Rectal smooth muscle tissue (tissue), 1 donor: Measurements from ENCODE around the gene PARD3.

Experiments
- H3K27ac ChIP-seq: one replicate; pipeline ENCODE4 v1.7.0; 2013; ENCODE audit warnings: low read depth, low read length, inconsistent platforms
- H3K27me3 ChIP-seq: one replicate; pipeline ENCODE4 v1.7.0; 2013; ENCODE audit warnings: low read length; ENCODE audit not compliant: control insufficient read depth, insufficient read depth
- H3K36me3 ChIP-seq: one replicate; pipeline ENCODE4 v1.7.0; 2013; ENCODE audit warnings: low read length; ENCODE audit not compliant: control insufficient read depth, insufficient read depth
- H3K4me1 ChIP-seq: one replicate; pipeline ENCODE4 v1.7.0; 2013; ENCODE audit warnings: low read length; ENCODE audit not compliant: control insufficient read depth, insufficient read depth
- H3K4me3 ChIP-seq: one replicate; pipeline ENCODE4 v1.7.0; 2013; ENCODE audit warnings: low read length
- H3K9ac ChIP-seq: one replicate; pipeline ENCODE4 v1.7.0; 2013; ENCODE audit warnings: low read length

The PARD3 gene

DNA sequence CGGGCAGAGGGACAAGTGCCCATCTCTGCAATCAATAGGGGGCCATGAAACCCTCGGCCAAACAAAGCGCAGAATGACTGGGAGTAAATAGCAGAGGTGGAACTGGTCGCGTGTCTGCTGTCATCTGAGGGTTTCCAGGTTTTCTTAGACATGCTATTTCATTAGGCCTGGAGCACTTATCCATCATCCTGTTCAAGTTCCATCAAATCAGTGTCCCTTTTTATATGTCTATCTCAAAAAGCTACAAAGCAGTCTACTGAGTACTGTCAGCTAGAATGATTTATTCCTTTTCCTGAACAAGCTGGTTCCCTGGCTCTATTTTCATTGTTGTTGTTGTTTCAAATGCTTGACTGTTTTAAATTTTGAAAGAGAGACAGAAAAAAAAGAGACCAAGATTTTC is 590.5 kb downstream of the PARD3 start:
- Histone ChIP-seq H3K27me3 (no peaks in the 10 kb centered on the region), H3K4me3 (no peak overlapping the region), H3K4me1 (no peaks in the 10 kb centered on the region), H3K9ac (no peak overlapping the region), H3K27ac (no peak overlapping the region), H3K36me3 (no peaks in the 10 kb centered on the region)

GRCh38 chr10:34223658-34224057 is 591.4 kb downstream of the PARD3 start:
- Histone ChIP-seq H3K27me3 (no peaks in the 10 kb centered on the region), H3K4me3 (no peak overlapping the region), H3K27ac (no peak overlapping the region), H3K4me1 (no peaks in the 10 kb centered on the region), H3K9ac (no peak overlapping the region), H3K36me3 (no peaks in the 10 kb centered on the region)

GRCh38 chr10:34222359-34222758 is 592.7 kb downstream of the PARD3 start:
- no peak overlapping the region for H3K27ac ChIP-seq
- no peak overlapping the region for H3K4me3 ChIP-seq
- H3K9ac ChIP-seq: no peak overlapping the region
- H3K27me3 ChIP-seq: no peaks in the 10 kb centered on the region
- H3K4me1 ChIP-seq: no peaks in the 10 kb centered on the region
- H3K36me3 ChIP-seq: no peaks in the 10 kb centered on the region

DNA sequence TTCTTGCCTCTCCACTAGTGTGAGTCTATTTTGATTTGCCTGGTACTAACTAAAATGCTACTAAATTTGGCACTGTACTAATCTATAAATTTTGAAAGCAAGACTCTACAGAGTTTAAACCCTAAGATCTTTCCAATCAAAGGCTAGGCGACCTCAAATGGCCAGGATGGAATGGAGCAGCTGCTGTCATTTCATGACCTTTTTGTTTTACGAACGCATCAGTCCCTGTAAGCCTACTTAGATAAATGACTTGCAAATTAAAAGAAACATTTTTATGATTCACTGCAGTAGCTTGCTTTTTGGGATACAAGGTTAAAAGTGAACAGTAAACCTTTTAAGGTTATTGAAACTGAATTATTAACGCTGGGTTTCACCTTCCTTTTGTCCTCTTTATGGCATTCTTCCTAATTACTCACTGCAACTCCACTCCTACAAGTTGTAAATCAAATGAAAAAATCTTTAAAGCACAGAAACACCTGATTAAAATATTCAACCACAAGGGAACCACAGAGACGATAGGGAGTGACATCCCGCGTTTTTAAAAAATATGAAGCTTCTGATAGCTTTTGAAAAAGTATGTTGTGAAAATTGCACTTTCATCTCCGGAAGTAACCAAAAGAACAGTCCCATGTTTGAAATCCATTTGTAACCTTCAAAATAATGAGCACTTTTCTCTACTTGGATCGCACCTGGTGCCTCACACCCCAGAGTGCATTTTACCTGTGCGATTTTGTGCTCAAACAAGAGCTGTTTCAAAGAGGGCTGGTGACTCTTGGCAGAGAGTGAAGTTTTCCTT is 595.1 kb downstream of the PARD3 start:
- Histone ChIP-seq H3K27me3 (no peaks in the 10 kb centered on the region), H3K4me3 (no peak overlapping the region), H3K36me3 (no peaks in the 10 kb centered on the region), H3K4me1 (no peaks in the 10 kb centered on the region), H3K27ac (no peak overlapping the region), H3K9ac (no peak overlapping the region)

DNA sequence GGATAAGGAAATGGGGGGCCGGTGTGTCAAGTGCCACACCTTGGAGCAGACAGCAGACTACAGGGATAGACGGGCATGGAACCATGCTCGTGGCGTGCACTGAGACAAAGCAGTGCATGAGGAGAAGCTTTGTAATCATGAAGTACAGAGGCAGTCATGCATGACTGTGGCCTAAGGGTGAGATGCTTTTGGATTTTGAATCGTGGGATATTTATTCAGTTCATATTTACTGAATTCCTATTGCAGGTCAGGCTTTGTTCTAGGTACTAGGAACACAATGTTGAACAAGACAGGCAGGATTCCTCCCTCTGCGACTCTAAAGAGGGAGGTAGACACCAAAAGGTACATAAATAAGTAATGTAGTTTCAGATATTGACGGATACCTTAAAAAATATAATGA is 597.6 kb downstream of the PARD3 start:
- H3K27me3 ChIP-seq: no peaks in the 10 kb centered on the region
- no peaks in the 10 kb centered on the region for H3K36me3 ChIP-seq
- no peak overlapping the region for H3K4me3 ChIP-seq
- no peak overlapping the region for H3K9ac ChIP-seq
- no peaks in the 10 kb centered on the region for H3K4me1 ChIP-seq
- no peak overlapping the region for H3K27ac ChIP-seq

- no peaks in the 10 kb centered on the region for H3K27me3 ChIP-seq
- no peak overlapping the region for H3K9ac ChIP-seq
- H3K4me3 ChIP-seq: no peak overlapping the region
- no peaks in the 10 kb centered on the region for H3K36me3 ChIP-seq
- H3K4me1 ChIP-seq: no peaks in the 10 kb centered on the region
- H3K27ac ChIP-seq: no peak overlapping the region
Observed at GRCh38 chr10:34216348-34216945, 598.6 kb downstream of the PARD3 start.

DNA sequence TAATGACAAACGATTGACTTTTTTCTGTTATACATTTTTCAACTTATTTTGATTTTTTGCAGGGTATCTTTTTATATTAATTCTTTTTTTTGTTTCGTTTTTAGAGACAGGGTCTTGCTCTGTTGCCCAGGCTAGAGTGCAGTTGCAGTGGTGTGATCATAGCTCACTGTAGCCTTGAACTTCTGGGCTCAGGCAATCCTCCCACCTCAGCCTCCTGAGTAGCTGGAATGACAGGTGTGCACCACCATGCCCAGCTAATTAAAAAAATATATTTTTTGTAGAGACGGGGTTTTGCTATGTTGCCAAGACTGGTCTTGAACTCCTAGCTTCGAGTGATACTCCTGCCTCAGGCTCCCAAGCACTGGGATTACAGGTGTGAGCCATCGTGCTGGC is 601.3 kb downstream of the PARD3 start:
- no peaks in the 10 kb centered on the region for H3K27me3 ChIP-seq
- no peaks in the 10 kb centered on the region for H3K36me3 ChIP-seq
- H3K27ac ChIP-seq: no peak overlapping the region
- no peak overlapping the region for H3K4me3 ChIP-seq
- no peaks in the 10 kb centered on the region for H3K4me1 ChIP-seq
- H3K9ac ChIP-seq: no peak overlapping the region

DNA sequence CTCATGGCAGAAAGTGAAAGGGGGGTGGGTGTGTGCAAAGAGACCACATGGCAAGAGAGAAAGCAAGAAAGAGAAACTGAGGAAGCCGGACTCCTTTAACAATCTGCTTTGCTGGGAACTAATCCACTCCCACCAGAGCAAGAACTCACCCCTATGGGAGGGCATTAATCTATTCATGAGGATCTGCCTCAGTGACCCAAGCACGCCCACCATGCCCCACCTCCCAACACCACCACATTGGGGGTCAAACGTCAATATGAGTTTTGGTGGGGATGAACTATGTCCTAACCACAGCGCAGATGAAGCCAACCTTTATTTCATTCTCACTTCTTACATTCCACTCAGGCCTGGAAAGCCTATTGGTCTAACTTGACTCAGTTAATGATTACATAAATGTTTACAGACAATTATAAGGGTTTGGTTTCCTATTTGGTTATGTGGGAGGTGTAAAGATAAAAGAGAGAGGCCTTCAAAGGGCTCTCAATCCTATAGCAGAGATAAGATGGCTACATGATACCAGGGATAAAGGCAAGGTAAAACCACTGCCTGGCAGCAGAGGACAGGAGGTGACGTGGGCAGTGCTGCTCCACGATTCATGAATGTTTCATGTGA is 601.8 kb downstream of the PARD3 start:
- no peaks in the 10 kb centered on the region for H3K27me3 ChIP-seq
- H3K27ac ChIP-seq: no peak overlapping the region
- H3K36me3 ChIP-seq: no peaks in the 10 kb centered on the region
- H3K4me3 ChIP-seq: no peak overlapping the region
- H3K4me1 ChIP-seq: no peaks in the 10 kb centered on the region
- no peak overlapping the region for H3K9ac ChIP-seq

DNA sequence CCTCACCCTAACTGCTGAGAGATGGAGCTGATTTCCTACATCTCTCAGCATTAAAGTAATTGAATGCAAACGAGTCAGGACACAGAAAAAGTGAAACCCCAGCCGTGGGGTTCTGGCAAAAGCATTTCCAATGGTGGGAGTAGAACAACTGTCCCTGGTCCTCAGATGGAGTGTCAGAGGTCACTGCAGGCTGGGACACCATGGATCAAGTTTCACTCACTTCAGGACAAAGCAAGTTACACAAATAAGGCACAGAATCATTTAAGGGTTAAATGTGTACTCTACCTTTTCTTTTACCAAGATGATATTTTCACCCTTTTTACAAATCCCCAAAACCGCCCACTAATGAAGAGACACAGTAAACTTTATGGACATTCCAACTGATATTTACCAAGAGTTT is 607.8 kb downstream of the PARD3 start:
- H3K27me3 ChIP-seq: no peaks in the 10 kb centered on the region
- no peak overlapping the region for H3K27ac ChIP-seq
- H3K4me3 ChIP-seq: no peak overlapping the region
- no peak overlapping the region for H3K9ac ChIP-seq
- H3K36me3 ChIP-seq: no peaks in the 10 kb centered on the region
- no peaks in the 10 kb centered on the region for H3K4me1 ChIP-seq

GRCh38 chr10:34206935-34207268 is 608.2 kb downstream of the PARD3 start:
- H3K27me3 ChIP-seq: no peaks in the 10 kb centered on the region
- no peaks in the 10 kb centered on the region for H3K4me1 ChIP-seq
- no peak overlapping the region for H3K9ac ChIP-seq
- H3K27ac ChIP-seq: no peak overlapping the region
- H3K36me3 ChIP-seq: no peaks in the 10 kb centered on the region
- H3K4me3 ChIP-seq: no peak overlapping the region

DNA sequence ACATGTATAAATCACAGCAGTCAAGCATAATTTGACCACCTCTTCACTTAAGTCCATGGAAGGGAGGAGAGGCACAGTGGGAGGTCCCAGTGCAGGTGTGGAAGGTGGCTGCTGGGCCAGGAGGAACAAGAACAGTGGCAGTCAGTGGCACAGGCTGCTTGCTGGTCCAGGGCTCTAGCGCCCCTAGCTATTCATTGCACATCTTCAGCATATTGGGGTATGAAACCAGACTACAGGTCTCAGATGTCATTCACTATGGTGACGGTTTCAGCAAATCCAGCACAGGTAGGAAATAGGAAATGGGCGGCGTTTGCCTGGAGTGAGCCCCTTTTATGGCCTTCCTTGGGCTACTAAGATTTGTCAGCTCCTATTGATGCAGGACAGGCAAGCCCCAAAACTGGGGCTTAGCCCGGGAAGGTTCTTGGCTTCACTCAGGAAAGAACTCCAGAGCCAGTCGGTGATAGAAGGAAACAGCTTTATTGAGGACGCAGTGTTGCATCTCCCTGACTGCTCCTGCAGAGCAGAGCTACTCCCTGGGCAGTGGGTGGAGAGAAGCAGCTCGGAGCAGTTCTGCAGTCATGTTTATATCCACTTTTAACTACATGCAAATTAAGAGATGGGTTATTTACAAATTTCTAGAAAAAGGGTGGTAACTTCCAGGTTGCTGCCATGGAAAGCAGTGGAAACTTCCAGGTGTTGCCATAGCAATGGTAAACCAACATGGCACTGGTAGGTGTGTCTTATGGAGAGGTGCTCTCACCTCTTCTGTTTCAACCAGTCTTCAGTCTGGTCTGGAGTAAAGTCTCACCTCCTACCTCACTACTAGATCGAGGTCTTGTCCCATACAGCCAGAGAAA is 608.8 kb downstream of the PARD3 start:
- Histone ChIP-seq H3K4me3 (no peak overlapping the region), H3K9ac (no peak overlapping the region), H3K4me1 (no peaks in the 10 kb centered on the region), H3K27ac (no peak overlapping the region), H3K36me3 (no peaks in the 10 kb centered on the region), H3K27me3 (no peaks in the 10 kb centered on the region)

DNA sequence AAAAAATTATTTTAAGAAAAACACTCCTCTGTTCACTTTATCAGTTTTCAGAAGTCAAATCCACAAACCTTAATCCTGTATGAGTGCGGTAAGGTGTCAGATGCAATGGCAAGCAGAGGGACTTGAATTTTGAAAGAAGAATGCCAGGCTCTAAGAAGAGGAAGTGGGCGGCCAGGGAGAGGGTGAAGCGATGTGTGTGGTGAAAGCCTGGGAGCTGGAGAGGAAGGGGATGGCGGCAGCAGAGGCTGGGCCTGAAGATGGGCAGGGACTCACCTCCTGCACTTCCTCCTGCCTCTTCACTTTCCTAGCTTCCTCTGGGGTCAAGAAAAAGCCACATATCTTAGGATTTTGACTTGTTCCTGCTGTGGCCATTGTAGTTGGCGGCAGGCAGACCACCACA is 609.6 kb downstream of the PARD3 start:
- no peaks in the 10 kb centered on the region for H3K4me1 ChIP-seq
- H3K27ac ChIP-seq: no peak overlapping the region
- no peak overlapping the region for H3K9ac ChIP-seq
- no peaks in the 10 kb centered on the region for H3K36me3 ChIP-seq
- no peak overlapping the region for H3K4me3 ChIP-seq
- no peaks in the 10 kb centered on the region for H3K27me3 ChIP-seq
